RWPE1 (cell line): ENCODE measurements around the gene ANKHD1.

Experiments
- CTCF ChIA-PET: fragments of 350-600 bp; sonication (Branson Sonifier 250); formaldehyde crosslinking; extraction: SDS; loops from one replicate; lab custom pipeline; 2021; lab: Yijun Ruan, JAX
- POLR2A ChIA-PET: fragments of 400-600 bp; formaldehyde crosslinking; extraction: SDS; loops from one replicate; lab custom pipeline; 2020; ENCODE audit warnings: antibody characterized with exemption; ENCODE audit not compliant: low non-redundant PET; lab: Yijun Ruan, JAX
- DNase-seq: peaks from one replicate; pipeline ENCODE4 v3.0.0; 2012; ENCODE audit warnings: low spot score
- H3K27ac ChIP-seq: fragments of 450-650 bp; 2 replicates; pipeline ENCODE4 v1.5.1; 2017
- TF ChIP-seq, protein P1 (sequence below): fragments of 450-650 bp; conservative IDR thresholded peaks from 2 replicates; pipeline ENCODE4 v1.5.1; 2017; ENCODE audit warnings: low read depth, mild to moderate bottlenecking

The ANKHD1 gene

DNA sequence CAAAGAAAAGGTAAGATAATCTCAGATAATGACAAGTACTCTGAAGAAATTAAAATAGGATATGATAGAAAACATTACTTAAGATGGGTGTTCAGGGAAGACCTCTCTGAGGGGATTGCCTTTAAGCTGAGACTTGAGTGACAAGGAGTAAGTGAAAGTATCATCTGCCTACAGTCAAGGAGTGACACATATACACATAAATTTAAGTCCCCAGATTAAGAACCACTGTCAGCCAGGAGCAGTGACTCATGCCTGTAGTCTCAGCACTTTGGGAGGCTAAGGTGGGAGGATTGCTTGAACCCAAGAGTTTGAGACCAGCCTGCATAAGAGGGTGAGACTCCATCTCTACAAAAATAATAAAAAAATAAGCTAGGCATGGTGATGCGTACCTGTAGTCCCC is 19.7 kb upstream of the ANKHD1 start:
- CTCF ChIA-PET = interaction anchor here (0.6 to 2.0 kb wide), 2 partner anchors 9 to 34 kb away, joined by 5 to 10 read pairs; no protein-coding TSS in a partner anchor
- H3K27ac ChIP-seq = no peak overlapping the region
- TF ChIP-seq, protein P1, sequence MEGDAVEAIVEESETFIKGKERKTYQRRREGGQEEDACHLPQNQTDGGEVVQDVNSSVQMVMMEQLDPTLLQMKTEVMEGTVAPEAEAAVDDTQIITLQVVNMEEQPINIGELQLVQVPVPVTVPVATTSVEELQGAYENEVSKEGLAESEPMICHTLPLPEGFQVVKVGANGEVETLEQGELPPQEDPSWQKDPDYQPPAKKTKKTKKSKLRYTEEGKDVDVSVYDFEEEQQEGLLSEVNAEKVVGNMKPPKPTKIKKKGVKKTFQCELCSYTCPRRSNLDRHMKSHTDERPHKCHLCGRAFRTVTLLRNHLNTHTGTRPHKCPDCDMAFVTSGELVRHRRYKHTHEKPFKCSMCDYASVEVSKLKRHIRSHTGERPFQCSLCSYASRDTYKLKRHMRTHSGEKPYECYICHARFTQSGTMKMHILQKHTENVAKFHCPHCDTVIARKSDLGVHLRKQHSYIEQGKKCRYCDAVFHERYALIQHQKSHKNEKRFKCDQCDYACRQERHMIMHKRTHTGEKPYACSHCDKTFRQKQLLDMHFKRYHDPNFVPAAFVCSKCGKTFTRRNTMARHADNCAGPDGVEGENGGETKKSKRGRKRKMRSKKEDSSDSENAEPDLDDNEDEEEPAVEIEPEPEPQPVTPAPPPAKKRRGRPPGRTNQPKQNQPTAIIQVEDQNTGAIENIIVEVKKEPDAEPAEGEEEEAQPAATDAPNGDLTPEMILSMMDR = no peak
- POLR2A ChIA-PET = no interaction called here
- no peak for DNase-seq

DNA sequence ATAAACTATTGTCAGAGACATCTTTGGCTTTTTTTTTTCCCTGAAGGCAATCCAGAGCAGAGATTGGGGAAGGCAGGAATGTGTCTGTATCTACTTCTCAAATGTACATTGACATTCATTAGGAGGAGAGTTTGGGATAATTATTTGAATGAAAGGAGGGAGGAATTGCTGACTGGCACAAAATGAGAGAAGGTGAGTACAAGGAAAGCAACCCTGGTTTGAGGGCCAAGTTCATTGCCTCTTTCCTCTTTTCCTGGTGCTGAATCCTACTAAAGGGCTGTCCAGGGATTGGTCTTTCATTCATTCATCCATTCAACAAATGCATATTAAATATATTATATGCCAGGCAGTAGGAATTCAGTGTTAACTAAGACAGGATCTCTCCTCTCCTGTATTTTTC is 18.8 kb upstream of the ANKHD1 start:
- TF ChIP-seq, protein P1 = no peak
- CTCF ChIA-PET = no interaction called here
- DNase-seq = no peak
- POLR2A ChIA-PET = no interaction called here
- no peak overlapping the region for H3K27ac ChIP-seq

DNA sequence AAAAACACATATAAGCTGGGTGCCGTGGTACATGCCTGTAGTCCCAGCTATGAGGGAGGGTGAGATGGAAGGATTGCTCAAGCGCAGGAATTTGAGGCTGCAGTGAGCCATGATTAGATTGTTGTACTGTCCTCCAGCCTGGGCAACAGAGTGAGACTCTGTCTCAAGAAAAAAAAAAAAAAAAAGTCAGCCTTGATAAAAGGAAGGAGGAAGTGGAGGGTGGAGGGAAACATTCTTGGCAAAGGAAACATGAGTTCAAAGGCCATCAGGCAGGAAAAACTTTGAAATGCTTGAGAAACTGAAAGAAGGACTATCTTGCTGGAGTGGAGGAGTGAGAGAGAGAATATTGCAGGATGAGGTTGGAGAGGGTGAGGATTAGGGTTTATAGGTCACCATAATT is 18.3 kb upstream of the ANKHD1 start:
- DNase-seq = no peak
- no peak overlapping the region for H3K27ac ChIP-seq
- ChIA-PET CTCF (interaction anchor here (0.6 kb wide), 1 partner anchor 25 kb away, joined by 13 read pairs; no protein-coding TSS in a partner anchor), POLR2A (interaction anchor here (0.7 kb wide), 1 partner anchor 20 kb away, joined by 5 read pairs; no protein-coding TSS in a partner anchor)
- TF ChIP-seq, protein P1 = no peak

DNA sequence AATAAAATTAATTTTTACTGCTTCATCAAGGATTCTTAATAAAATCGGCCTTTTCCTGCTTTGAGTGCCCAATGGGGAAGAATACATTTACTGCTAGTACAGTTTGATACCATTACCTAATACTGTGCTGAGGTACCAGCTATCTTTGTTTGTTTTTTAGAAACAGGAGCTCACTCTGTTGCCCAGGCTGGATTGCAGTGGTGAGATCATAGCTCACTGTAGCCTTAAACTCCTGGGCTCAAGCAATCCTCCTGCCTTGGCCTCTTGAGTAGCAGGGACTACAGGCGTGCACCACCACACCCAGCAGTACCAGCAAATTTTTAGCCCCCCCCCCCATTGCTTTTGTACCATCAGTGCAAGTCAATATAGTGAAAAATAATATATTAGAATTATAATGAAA is 13.6 kb upstream of the ANKHD1 start:
- POLR2A ChIA-PET = no interaction called here
- no peak for DNase-seq
- no peak overlapping the region for H3K27ac ChIP-seq
- CTCF ChIA-PET = interaction anchor here (0.6 to 1.2 kb wide), 4 partner anchors 15 to 1136 kb away, joined by 3 to 6 read pairs (median 4); no protein-coding TSS in a partner anchor
- TF ChIP-seq, protein P1 = no peak

DNA sequence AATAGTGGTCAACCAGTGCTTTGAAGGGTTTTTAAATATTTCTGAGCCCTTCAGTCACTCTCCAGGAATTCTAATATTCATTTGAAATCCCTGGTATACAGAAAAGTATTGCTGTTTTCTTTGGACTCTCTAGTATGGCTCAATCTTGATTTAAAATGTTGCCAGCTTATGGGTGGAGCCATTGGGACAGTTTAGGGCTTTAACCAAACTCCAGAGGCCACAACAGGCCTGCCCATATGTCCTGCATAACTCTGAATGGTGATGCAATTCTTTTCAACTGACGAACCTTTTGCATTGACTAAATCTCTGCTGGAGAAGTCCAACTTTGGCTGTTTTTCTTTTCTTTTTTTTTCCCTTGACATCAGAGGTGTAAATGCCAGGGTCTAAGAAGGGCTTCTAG is 10.3 kb upstream of the ANKHD1 start:
- POLR2A ChIA-PET = interaction anchor here (1.0 kb wide), 1 partner anchor 10 kb away, joined by 3 read pairs; the partner anchor contains the start of gene ANKHD1
- CTCF ChIA-PET = interaction anchor here (0.7 to 2.5 kb wide), 4 partner anchors 18 to 1704 kb away, joined by 3 to 7 read pairs (median 4); no protein-coding TSS in a partner anchor
- TF ChIP-seq, protein P1 = no peak
- DNase-seq = no peak
- H3K27ac ChIP-seq = no peak overlapping the region

DNA sequence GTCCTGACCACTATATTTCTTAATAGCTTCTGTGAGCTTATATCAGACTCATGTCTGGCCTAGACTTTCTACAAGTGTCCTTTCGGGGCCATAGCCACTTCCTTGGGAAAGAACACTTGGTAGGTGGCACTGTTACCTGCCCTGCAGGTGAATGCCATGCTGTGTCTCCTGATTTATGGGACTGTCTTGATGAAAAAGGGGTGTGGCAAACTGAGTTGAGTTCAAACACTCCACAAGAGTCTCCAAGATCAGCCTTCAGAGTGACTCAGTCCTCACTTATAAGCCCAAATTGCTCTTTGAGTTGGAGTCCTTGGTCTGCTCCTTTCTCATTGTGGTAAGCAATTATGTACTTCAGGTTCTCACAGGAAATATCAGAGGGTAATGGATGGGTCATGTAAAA is 9.9 kb upstream of the ANKHD1 start:
- ChIA-PET CTCF (interaction anchor here (0.7 to 2.5 kb wide), 3 partner anchors 19 to 1703 kb away, joined by 3 to 7 read pairs (median 4); no protein-coding TSS in a partner anchor), POLR2A (interaction anchor here (1.0 kb wide), 1 partner anchor 10 kb away, joined by 3 read pairs; the partner anchor contains the start of gene ANKHD1)
- H3K27ac ChIP-seq = no peak overlapping the region
- DNase-seq = no peak
- TF ChIP-seq, protein P1 = no peak
